ENCODE measurements around the gene SCN9A.

DNA sequence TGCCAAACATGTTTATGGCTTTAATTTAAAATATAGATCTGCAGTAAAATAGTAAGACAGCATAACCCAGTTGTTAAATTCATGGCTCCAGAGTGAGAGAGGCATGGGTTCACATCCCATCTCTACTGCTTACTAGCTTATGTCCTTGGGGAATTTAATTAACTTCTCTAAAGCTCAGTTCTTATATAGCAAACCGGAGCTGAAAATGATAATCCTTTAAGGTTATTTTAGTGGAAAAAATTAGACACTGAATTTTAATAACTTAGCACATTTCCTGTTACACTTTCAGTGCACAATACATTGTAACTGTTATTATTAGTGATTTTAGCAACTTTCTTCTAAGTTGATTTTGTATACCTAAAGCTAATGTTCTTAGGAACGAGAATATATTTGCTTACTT is 14.8 kb downstream of the SCN9A start:
- TF ChIP-seq, protein P1, sequence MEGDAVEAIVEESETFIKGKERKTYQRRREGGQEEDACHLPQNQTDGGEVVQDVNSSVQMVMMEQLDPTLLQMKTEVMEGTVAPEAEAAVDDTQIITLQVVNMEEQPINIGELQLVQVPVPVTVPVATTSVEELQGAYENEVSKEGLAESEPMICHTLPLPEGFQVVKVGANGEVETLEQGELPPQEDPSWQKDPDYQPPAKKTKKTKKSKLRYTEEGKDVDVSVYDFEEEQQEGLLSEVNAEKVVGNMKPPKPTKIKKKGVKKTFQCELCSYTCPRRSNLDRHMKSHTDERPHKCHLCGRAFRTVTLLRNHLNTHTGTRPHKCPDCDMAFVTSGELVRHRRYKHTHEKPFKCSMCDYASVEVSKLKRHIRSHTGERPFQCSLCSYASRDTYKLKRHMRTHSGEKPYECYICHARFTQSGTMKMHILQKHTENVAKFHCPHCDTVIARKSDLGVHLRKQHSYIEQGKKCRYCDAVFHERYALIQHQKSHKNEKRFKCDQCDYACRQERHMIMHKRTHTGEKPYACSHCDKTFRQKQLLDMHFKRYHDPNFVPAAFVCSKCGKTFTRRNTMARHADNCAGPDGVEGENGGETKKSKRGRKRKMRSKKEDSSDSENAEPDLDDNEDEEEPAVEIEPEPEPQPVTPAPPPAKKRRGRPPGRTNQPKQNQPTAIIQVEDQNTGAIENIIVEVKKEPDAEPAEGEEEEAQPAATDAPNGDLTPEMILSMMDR (IDR thresholded peaks at IDR 0.05) = no peak
- no peak for TF ChIP-seq POLR2A (IDR thresholded peaks at IDR 0.05)

Data from adrenal gland (tissue), 5 donors.